Measurements from ENCODE around the gene CRTC1. TPM values are rescaled to one million over a fixed set of nuclear protein-coding genes. Genes with fewer than 3 reads are reported as not detected.

Gene CRTC1
- total and polyA plus RNA-seq, 9 of the 15 experiments (the other 6 are each of a cell fraction or from before 2014, with no cell fraction given), result 0.25 to 3.8 (median 1.2) TPM; not detected in 2

- peak; percentile 43 for TF ChIP-seq SAP30 (IDR thresholded peaks at IDR 0.05; ENCODE audit: borderline replicate concordance, insufficient read depth, low read depth, low read length, poor library complexity, severe bottlenecking)
- TF ChIP-seq, protein P1, sequence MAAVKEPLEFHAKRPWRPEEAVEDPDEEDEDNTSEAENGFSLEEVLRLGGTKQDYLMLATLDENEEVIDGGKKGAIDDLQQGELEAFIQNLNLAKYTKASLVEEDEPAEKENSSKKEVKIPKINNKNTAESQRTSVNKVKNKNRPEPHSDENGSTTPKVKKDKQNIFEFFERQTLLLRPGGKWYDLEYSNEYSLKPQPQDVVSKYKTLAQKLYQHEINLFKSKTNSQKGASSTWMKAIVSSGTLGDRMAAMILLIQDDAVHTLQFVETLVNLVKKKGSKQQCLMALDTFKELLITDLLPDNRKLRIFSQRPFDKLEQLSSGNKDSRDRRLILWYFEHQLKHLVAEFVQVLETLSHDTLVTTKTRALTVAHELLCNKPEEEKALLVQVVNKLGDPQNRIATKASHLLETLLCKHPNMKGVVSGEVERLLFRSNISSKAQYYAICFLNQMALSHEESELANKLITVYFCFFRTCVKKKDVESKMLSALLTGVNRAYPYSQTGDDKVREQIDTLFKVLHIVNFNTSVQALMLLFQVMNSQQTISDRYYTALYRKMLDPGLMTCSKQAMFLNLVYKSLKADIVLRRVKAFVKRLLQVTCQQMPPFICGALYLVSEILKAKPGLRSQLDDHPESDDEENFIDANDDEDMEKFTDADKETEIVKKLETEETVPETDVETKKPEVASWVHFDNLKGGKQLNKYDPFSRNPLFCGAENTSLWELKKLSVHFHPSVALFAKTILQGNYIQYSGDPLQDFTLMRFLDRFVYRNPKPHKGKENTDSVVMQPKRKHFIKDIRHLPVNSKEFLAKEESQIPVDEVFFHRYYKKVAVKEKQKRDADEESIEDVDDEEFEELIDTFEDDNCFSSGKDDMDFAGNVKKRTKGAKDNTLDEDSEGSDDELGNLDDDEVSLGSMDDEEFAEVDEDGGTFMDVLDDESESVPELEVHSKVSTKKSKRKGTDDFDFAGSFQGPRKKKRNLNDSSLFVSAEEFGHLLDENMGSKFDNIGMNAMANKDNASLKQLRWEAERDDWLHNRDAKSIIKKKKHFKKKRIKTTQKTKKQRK (IDR thresholded peaks at IDR 0.05; ENCODE audit: borderline replicate concordance, low read depth, low read length), result no peak
- peak; percentile 73 for TF ChIP-seq POLR2AphosphoS5 (IDR thresholded peaks at IDR 0.05; ENCODE audit: control insufficient read depth, insufficient read depth, low read depth, low read length)
- no peak for TF ChIP-seq TCF3 (CRISPR knock-in tag; IDR thresholded peaks at IDR 0.05)
- no peak for TF ChIP-seq SP1 (CRISPR knock-in tag; IDR thresholded peaks at IDR 0.05)
- no peak for TF ChIP-seq KLF1 (tag; IDR thresholded peaks at IDR 0.05)
- no peak for TF ChIP-seq ZMIZ1 (IDR thresholded peaks at IDR 0.05; ENCODE audit: low read depth in 2 of 2, low read length in 2 of 2)
- TF ChIP-seq BDP1 (IDR thresholded peaks at IDR 0.05; ENCODE audit: insufficient read depth, insufficient read length), result no peak
- no peak for TF ChIP-seq FOXJ3 (CRISPR knock-in tag; IDR thresholded peaks at IDR 0.05)
- no peak for TF ChIP-seq MCM7 (IDR thresholded peaks at IDR 0.05)
- no peak for TF ChIP-seq MYNN (IDR thresholded peaks at IDR 0.05)
- no peak for TF ChIP-seq MYNN (CRISPR knock-in tag; IDR thresholded peaks at IDR 0.05)
- TF ChIP-seq, protein P2, sequence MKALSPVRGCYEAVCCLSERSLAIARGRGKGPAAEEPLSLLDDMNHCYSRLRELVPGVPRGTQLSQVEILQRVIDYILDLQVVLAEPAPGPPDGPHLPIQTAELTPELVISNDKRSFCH (CRISPR knock-in tag; IDR thresholded peaks at IDR 0.05), result no peak
- TF ChIP-seq, protein P2 (tag; IDR thresholded peaks at IDR 0.05), result no peak
- no peak for TF ChIP-seq ZNF239 (CRISPR knock-in tag; IDR thresholded peaks at IDR 0.05)
- peak; percentile 70 for TF ChIP-seq SUPT5H (IDR thresholded peaks at IDR 0.05)
- no peak for TF ChIP-seq SMAD4 (CRISPR knock-in tag; conservative IDR thresholded peaks at IDR 0.05)
- TF ChIP-seq NONO (IDR thresholded peaks at IDR 0.05; ENCODE audit: low read depth in 2 of 2, low read length in 1 of 2), result 0 out of 4 replicates have a peak, but pooled peaks have one; percentile 30 to 37
- no peak for TF ChIP-seq U2AF1 (optimal IDR thresholded peaks at IDR 0.05; ENCODE audit: low read depth, low read length)
- TF ChIP-seq, protein P3, sequence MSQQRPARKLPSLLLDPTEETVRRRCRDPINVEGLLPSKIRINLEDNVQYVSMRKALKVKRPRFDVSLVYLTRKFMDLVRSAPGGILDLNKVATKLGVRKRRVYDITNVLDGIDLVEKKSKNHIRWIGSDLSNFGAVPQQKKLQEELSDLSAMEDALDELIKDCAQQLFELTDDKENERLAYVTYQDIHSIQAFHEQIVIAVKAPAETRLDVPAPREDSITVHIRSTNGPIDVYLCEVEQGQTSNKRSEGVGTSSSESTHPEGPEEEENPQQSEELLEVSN (IDR thresholded peaks at IDR 0.05; ENCODE audit: borderline replicate concordance in 1 of 2, extremely low read depth in 1 of 2, insufficient read depth in 1 of 2, insufficient read length in 1 of 2, low read depth in 1 of 2, low read length in 1 of 2, poor library complexity in 1 of 2, severe bottlenecking in 1 of 2), result peak in 1 of 2 experiments; percentile 32
Measured at GRCh38 chr19:18636969-18637629, 46.4 kb upstream of the CRTC1 start, which contains the start of gene KLHL26 (continued).

All from K562 (cell line).